GM19023 (cell line): ENCODE results near the gene OLIG1.

ENCODE experiments used
- ATAC-seq: cut with Tn5 transposase; IDR thresholded peaks from one replicate; pipeline ENCODE4 v1.9.1; 2021; ENCODE audit warnings: mild to moderate bottlenecking, moderate library complexity; ENCODE audit not compliant: unreplicated experiment

The OLIG1 gene, protein sequence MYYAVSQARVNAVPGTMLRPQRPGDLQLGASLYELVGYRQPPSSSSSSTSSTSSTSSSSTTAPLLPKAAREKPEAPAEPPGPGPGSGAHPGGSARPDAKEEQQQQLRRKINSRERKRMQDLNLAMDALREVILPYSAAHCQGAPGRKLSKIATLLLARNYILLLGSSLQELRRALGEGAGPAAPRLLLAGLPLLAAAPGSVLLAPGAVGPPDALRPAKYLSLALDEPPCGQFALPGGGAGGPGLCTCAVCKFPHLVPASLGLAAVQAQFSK

DNA sequence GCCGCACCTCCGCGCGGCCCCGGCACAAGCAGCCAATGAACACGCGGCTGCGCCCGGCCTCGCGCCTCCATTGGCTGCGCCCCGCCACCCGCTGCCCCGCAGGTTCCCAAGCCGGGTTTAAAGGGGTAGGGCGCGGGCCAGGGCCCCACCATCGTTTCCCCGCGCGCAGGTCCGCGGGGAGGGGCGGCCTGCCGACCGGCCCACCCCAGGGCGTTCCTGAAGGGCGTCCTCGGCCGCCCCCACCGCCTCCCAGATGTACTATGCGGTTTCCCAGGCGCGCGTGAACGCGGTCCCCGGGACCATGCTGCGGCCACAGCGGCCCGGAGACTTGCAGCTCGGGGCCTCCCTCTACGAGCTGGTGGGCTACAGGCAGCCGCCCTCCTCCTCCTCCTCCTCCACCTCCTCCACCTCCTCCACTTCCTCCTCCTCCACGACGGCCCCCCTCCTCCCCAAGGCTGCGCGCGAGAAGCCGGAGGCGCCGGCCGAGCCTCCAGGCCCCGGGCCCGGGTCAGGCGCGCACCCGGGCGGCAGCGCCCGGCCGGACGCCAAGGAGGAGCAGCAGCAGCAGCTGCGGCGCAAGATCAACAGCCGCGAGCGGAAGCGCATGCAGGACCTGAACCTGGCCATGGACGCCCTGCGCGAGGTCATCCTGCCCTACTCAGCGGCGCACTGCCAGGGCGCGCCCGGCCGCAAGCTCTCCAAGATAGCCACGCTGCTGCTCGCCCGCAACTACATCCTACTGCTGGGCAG lies at the start of gene OLIG1:
TSS of gene OLIG1 (plus strand) at position 148 of the 750 bp plus-strand sequence. CDS start at position 254, 106 bp downstream.
- ATAC-seq, result no peak

- ATAC-seq, result no peak
Observed at GRCh38 chr21:33020558-33021100, 49.3 kb upstream of the OLIG1 start.

DNA sequence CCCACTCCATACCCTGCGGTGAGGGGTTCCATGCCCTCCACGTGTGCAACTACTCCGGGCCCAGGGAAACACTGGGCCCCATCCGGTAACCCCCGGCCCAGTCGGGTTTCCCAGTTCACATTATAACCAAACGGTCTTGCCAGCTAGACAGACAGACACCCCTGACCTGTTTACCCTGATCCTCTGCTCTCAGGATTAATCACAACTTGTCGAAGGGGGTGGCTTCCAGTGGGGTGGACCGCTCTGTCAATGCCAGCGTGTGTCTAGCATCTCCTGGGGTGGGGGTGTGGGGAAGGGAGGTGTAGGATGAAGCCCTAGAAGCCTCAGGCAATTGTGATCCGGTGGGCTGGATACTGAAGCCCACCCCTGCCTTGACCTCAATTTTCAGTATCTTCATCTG lies 48.8 kb upstream of the OLIG1 start:
- no peak for ATAC-seq

DNA sequence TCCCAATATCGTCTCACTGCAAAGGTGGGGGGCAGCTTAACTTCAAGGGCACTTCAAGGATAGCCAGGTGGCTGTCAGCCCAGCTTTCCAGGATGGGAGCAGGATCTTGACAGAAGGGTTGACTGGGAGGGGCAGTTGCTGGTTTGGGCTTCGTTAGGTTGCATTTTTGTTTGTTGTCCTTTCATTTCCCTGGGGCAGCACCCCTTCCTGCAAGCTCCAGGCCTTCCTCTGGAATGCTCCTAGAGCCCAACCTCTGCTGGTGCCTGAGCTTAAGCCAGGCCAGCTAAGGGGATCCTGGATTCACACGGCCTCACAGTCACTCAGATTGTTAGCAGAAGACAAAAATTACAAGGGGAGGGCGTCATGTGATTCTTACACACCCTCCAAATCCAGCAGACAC lies 48.3 kb upstream of the OLIG1 start:
- ATAC-seq, result no peak

GRCh38 chr21:33022489-33022827 lies 47.5 kb upstream of the OLIG1 start:
- ATAC-seq, result no peak

GRCh38 chr21:33022828-33023573 lies 46.9 kb upstream of the OLIG1 start:
- ATAC-seq, result no peak

DNA sequence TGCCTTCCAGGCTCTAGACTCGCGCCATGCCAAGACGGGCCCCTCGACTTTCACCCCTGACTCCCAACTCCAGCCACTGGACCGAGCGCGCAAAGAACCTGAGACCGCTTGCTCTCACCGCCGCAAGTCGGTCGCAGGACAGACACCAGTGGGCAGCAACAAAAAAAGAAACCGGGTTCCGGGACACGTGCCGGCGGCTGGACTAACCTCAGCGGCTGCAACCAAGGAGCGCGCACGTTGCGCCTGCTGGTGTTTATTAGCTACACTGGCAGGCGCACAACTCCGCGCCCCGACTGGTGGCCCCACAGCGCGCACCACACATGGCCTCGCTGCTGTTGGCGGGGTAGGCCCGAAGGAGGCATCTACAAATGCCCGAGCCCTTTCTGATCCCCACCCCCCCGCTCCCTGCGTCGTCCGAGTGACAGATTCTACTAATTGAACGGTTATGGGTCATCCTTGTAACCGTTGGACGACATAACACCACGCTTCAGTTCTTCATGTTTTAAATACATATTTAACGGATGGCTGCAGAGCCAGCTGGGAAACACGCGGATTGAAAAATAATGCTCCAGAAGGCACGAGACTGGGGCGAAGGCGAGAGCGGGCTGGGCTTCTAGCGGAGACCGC lies 46.3 kb upstream of the OLIG1 start:
- no peak for ATAC-seq

GRCh38 chr21:33024201-33025103 lies 45.5 kb upstream of the OLIG1 start:
- ATAC-seq, result no peak

DNA sequence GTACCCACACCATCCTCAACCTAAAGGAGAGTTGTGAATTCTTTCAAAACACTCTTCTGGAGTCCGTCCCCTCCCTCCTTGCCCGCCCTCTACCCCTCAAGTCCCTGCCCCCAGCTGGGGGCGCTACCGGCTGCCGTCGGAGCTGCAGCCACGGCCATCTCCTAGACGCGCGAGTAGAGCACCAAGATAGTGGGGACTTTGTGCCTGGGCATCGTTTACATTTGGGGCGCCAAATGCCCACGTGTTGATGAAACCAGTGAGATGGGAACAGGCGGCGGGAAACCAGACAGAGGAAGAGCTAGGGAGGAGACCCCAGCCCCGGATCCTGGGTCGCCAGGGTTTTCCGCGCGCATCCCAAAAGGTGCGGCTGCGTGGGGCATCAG lies 44.8 kb upstream of the OLIG1 start:
- no peak for ATAC-seq

DNA sequence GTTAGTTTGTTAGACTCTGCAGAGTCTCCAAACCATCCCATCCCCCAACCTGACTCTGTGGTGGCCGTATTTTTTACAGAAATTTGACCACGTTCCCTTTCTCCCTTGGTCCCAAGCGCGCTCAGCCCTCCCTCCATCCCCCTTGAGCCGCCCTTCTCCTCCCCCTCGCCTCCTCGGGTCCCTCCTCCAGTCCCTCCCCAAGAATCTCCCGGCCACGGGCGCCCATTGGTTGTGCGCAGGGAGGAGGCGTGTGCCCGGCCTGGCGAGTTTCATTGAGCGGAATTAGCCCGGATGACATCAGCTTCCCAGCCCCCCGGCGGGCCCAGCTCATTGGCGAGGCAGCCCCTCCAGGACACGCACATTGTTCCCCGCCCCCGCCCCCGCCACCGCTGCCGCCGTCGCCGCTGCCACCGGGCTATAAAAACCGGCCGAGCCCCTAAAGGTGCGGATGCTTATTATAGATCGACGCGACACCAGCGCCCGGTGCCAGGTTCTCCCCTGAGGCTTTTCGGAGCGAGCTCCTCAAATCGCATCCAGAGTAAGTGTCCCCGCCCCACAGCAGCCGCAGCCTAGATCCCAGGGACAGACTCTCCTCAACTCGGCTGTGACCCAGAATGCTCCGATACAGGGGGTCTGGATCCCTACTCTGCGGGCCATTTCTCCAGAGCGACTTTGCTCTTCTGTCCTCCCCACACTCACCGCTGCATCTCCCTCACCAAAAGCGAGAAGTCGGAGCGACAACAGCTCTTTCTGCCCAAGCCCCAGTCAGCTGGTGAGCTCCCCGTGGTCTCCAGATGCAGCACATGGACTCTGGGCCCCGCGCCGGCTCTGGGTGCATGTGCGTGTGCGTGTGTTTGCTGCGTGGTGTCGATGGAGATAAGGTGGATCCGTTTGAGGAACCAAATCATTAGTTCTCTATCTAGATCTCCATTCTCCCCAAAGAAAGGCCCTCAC lies 44.2 kb upstream of the OLIG1 start, which contains the start of gene OLIG2:
TSS of gene OLIG2 (plus strand) at position 447 of the 954 bp plus-strand sequence. CDS start 928 bp downstream, outside the sequence.
- no peak for ATAC-seq

- ATAC-seq, result no peak
Observed at GRCh38 chr21:33026443-33026858, 43.5 kb upstream of the OLIG1 start.

GRCh38 chr21:33026878-33027400 lies 43.0 kb upstream of the OLIG1 start:
- no peak for ATAC-seq

- no peak for ATAC-seq
Observed at GRCh38 chr21:33027401-33028286, 42.3 kb upstream of the OLIG1 start.

DNA sequence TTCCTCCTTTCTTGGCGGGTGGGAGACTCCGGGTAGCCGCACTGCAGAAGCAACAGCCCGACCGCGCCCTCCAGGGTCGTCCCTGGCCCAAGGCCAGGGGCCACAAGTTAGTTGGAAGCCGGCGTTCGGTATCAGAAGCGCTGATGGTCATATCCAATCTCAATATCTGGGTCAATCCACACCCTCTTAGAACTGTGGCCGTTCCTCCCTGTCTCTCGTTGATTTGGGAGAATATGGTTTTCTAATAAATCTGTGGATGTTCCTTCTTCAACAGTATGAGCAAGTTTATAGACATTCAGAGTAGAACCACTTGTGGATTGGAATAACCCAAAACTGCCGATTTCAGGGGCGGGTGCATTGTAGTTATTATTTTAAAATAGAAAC lies 41.7 kb upstream of the OLIG1 start:
- ATAC-seq, result no peak

DNA sequence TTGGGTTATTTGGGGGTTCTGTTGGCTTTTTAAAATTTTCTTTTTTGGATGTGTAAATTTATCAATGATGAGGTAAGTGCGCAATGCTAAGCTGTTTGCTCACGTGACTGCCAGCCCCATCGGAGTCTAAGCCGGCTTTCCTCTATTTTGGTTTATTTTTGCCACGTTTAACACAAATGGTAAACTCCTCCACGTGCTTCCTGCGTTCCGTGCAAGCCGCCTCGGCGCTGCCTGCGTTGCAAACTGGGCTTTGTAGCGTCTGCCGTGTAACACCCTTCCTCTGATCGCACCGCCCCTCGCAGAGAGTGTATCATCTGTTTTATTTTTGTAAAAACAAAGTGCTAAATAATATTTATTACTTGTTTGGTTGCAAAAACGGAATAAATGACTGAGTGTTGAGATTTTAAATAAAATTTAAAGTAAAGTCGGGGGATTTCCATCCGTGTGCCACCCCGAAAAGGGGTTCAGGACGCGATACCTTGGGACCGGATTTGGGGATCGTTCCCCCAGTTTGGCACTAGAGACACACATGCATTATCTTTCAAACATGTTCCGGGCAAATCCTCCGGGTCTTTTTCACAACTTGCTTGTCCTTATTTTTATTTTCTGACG lies 41.1 kb upstream of the OLIG1 start:
- no peak for ATAC-seq

- ATAC-seq, result no peak
Observed at GRCh38 chr21:33029385-33029921, 40.5 kb upstream of the OLIG1 start.

GRCh38 chr21:33029975-33030461 lies 39.9 kb upstream of the OLIG1 start:
- ATAC-seq, result no peak
